GM06990 (cell line): ENCODE results near the gene MFSD6L.

Experiments
- DNase-seq: peaks from one replicate; pipeline ENCODE4 v3.0.0-alpha.2; 2011; ENCODE audit not compliant: insufficient read length; ENCODE audit errors: extremely low read depth
- H3K27me3 ChIP-seq: replicated peaks from 2 replicates; pipeline ENCODE4 v1.6.0; 2011; ENCODE audit warnings: low read length; ENCODE audit not compliant: control insufficient read depth, insufficient read depth
- H3K36me3 ChIP-seq: 2 replicates; pipeline ENCODE4 v1.5.1; 2011; ENCODE audit warnings: low read length; ENCODE audit not compliant: control insufficient read depth, insufficient read depth
- H3K4me3 ChIP-seq: replicated peaks from 2 replicates; pipeline ENCODE4 v1.5.1; 2011; ENCODE audit warnings: low read depth, mild to moderate bottlenecking, control low read depth, low read length
- TF ChIP-seq, protein P1 (sequence below): IDR thresholded peaks from 2 replicates; pipeline ENCODE4 v1.5.1; 2011; ENCODE audit warnings: low read length, control low read depth, mild to moderate bottlenecking, inconsistent platforms; ENCODE audit not compliant: insufficient read depth, poor library complexity, severe bottlenecking

The MFSD6L gene

DNA sequence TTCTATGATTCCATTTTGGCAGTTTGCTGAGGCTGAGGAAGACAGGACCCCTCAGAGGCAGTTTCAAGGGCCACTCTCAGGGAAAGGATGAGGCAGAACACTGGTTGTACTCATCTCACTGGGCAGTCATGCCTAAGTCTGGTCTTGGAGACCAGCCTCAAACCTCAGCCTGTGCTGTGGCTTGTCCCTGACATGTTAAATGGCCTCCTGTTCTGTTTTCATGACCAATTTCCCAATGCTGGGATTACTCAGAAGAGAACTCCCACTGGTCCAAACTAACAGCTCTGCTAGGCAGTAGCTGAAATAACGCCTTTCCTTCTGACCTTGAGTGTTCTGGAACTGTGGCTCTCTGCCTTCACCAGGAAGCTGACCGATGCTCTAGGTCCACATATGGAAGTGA, 32.4 kb downstream of the MFSD6L start:
- no peak for DNase-seq
- TF ChIP-seq, protein P1, sequence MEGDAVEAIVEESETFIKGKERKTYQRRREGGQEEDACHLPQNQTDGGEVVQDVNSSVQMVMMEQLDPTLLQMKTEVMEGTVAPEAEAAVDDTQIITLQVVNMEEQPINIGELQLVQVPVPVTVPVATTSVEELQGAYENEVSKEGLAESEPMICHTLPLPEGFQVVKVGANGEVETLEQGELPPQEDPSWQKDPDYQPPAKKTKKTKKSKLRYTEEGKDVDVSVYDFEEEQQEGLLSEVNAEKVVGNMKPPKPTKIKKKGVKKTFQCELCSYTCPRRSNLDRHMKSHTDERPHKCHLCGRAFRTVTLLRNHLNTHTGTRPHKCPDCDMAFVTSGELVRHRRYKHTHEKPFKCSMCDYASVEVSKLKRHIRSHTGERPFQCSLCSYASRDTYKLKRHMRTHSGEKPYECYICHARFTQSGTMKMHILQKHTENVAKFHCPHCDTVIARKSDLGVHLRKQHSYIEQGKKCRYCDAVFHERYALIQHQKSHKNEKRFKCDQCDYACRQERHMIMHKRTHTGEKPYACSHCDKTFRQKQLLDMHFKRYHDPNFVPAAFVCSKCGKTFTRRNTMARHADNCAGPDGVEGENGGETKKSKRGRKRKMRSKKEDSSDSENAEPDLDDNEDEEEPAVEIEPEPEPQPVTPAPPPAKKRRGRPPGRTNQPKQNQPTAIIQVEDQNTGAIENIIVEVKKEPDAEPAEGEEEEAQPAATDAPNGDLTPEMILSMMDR, result no peak
- Histone ChIP-seq H3K4me3 (no peak overlapping the region), H3K36me3 (no peaks in the 10 kb centered on the region), H3K27me3 (no peaks in the 10 kb centered on the region)

DNA sequence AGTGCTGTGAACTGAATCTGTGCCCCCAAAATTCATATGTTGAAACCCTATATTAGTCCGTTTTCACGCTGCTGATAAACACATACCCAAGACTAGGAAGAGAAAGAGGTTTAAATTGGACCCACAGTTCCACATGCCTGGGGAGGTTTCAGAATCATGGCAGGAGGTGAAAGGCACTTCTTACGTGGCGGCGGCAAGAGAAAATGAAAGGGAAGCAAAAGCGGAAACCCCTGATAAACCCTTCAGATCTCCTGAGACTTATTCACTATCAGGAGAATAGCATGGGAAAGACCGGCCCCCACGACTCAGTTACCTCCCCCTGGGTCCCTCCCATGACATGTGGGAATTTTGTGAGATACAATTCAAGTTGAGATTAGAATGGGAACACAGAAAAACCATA, 37.2 kb downstream of the MFSD6L start:
- DNase-seq, result no peak
- no peaks in the 10 kb centered on the region for H3K36me3 ChIP-seq
- TF ChIP-seq, protein P1, result no peak
- H3K4me3 ChIP-seq, result no peak overlapping the region
- no peaks in the 10 kb centered on the region for H3K27me3 ChIP-seq

DNA sequence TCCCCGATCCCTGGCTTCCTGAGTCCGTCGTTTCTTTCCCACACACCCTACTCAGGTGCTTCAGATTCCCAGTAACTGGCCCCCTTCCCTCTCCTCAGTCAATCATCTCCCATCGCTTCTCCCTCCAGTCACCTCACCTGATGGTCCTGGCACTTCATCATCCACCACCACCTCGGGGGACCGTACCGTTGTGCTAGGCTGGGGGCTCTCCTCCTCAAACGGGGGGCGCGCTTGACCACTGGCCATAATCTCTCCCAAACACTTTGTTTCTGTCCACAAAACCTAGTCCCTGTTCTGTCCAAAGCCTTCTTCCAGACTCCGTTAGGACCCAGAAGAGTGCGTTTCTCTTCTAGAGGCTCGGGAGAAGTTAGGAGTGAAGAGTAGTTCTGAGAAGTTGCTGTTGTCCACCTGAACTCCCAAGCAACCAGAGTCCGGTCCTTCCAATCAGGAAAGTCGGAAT, 41.0 kb downstream of the MFSD6L start, which contains the start of gene SPDYE4:
Gene SPDYE4 (minus strand): TSS at position 410 of the 460 bp plus-strand sequence. CDS start 164 bp downstream, at position 246.
- Histone ChIP-seq H3K27me3 (no peaks in the 10 kb centered on the region), H3K36me3 (no peaks in the 10 kb centered on the region), H3K4me3 (no peak within 1 kb of the TSS)
- DNase-seq, result no peak
- TF ChIP-seq, protein P1, result no peak

DNA sequence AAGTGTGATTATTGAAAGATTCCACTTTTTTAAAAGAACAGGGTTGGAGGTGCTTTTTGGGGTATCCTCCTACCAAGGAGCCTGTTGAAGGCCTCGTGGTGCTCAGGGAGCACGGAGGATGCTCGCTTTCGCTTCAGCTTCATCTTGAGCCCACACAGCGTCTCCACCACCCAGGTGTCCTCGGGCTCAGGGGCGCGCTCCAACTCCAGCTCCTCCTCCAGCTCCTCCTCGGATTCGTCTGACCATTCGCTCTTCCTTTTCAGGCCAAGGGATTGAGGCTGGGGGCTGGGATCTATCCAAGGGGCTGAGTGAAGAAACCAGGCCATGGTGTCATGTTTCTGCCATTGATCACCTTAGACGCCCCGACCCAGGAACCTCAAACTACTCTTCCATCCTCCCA, 42.0 kb downstream of the MFSD6L start:
- no peaks in the 10 kb centered on the region for H3K27me3 ChIP-seq
- no peak for DNase-seq
- no peaks in the 10 kb centered on the region for H3K36me3 ChIP-seq
- TF ChIP-seq, protein P1, result no peak
- H3K4me3 ChIP-seq, result no peak overlapping the region

DNA sequence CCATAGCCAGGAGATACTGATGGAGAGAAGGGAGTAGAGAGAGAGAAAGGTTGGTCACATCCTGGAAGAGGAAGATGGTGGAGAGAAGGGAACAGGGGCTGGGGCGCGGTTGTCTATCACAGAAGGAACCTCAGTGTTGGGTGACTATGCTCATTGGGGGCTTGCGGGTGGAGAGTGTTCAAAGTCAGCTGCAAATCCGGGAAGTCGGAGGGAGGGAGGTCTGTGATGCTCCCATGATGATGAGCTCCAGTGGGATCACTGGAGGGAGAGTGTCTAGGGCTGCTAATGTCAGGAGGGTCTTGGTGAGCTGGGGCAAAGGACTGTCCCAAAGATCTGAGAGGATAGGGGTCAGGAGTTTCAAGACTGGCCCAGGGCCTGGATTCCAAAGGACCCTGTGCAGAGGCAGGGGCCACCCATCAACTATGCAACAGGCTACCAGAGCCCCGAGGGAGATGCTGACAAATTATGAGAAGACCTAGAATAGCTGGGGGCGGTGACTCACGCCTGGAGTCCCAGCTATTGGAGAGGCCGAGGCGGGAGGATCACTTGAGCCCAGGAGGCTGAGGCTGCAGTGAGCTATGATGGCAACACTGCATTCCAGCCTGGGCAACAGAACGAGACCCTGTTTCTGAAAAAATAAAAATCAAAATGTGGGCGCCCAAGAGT, 43.4 kb downstream of the MFSD6L start:
- Histone ChIP-seq H3K36me3 (no peaks in the 10 kb centered on the region), H3K27me3 (no peaks in the 10 kb centered on the region), H3K4me3 (no peak overlapping the region)
- DNase-seq, result no peak
- TF ChIP-seq, protein P1, result no peak
